OCI-LY7 (cell line): Measurements from ENCODE around the gene SPOCK1.

Source experiments
- CTCF ChIP-seq: fragments of 200-600 bp; sonication (generic); conservative IDR thresholded peaks from 2 replicates; pipeline ENCODE4 v1.5.1; 2014; ENCODE audit warnings: mild to moderate bottlenecking, antibody characterized with exemption, low read length, moderate library complexity, mixed read lengths
- EZH2phosphoT487 ChIP-seq: fragments of 200-600 bp; sonication (generic); IDR thresholded peaks from 2 replicates; pipeline ENCODE4 v1.6.1; 2018; ENCODE audit warnings: low read depth, borderline replicate concordance, mild to moderate bottlenecking, mixed run types, antibody characterized with exemption, low read length, moderate library complexity, mixed read lengths

- TF ChIP-seq CTCF (no peak), EZH2phosphoT487 (no peak)
Observed at GRCh38 chr5:137142346-137142745, 356.8 kb downstream of the SPOCK1 start.
